HuH-7 (cell line): Measurements from ENCODE around the gene MMP11.

ENCODE experiments used
- DNase-seq: peaks from one replicate; pipeline ENCODE4 v3.0.0; 2011; ENCODE audit warnings: low spot score

Gene MMP11

DNA sequence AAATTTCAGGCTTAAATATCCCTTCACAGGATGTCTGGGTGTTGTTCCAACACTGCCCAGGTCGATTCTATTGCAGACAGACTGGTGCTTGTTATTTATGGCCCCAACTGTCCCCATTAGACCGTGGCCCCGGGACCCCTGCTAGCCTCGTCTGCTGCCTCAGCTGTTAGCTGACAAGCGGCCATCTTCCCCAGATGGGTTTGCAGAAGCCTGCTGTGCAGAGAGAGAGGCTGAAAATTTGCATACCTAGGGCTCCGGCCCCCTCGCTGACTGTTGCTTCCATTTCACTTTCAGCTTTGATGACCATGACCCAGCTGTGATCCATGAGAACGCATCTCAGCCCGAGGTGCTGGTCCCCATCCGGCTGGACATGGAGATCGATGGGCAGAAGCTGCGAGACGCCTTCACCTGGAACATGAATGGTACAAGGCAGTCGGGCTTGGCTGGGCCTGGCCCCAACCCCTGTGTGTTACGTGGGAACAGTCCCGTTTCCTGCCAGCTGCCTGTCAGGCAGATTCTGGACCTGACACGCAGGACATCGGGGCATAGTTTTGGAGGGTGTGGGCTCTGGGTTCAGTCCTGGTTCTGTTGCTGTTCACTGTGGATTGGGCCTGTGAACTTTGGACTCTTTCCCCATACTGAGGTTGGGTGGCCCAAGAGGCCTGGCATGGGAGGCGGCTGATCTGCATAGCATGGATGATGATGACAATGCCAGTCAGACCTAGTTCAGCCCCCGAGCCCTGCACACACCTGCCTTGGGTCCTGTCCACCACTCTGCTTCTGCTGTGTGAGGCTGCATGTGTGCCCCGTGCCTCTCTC lies 30.6 kb downstream of the MMP11 start:
- no peak for DNase-seq

DNA sequence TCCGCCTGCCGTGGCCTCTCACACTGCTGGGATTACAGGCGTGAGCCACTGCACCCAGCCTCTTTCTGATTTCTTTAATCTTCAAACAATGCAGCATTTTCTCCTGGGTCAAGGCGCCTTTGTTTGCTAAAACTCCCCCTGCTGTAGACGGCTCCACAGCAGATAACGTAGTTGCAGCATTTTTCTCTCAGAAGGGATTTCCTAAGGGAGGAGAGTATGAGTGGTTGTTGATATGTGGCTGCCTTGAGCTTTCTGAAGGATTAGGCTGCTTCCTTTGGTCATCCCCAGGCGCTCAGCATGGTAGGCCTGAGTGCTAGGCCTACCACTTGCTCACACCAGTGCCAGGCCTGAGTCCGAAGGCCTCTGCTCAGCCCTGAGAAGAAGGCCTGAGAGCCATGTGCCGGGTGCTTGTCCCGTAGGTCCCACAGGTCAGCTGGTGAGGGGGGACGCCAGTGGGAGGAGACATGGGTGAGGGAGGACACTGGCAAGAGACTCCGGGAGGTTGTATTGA lies 32.2 kb downstream of the MMP11 start:
- DNase-seq = no peak

DNA sequence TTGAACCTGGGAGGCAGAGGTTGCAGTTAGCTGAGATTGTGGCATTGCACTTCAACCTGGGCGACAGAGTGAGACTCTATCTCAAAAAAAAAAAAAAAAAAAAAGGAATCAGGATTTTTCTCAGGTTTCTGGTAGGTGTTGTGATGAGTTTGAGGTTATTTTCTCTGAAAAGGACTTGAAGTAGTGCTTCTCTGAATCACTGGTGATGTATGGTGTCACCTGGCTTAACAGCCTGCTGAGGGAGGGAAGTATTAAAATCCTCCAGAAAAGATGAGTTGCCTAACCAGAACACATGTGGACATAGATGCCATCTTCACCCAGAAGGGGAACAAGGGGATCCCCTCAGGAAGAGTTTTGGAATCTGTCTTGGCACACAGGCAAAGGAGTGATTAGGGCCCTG lies 34.2 kb downstream of the MMP11 start:
- DNase-seq = no peak

DNA sequence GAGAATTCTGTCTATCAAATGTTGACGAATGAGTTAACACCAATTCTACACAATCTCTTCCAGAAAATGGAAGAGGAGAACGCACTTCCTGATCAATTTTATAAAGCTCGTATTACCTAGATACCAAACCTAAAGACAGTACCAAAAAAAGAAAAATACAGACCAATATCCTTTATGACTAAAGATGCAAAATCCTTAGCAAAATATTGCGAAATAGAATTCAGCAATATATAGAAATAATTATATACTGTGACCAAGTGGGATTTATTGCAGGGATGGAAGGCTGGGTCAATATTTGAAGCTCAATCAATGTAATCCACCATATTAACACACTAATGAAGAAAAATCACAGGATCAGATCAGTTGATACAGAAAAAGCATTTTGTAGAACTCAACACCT lies 39.7 kb downstream of the MMP11 start:
- no peak for DNase-seq

DNA sequence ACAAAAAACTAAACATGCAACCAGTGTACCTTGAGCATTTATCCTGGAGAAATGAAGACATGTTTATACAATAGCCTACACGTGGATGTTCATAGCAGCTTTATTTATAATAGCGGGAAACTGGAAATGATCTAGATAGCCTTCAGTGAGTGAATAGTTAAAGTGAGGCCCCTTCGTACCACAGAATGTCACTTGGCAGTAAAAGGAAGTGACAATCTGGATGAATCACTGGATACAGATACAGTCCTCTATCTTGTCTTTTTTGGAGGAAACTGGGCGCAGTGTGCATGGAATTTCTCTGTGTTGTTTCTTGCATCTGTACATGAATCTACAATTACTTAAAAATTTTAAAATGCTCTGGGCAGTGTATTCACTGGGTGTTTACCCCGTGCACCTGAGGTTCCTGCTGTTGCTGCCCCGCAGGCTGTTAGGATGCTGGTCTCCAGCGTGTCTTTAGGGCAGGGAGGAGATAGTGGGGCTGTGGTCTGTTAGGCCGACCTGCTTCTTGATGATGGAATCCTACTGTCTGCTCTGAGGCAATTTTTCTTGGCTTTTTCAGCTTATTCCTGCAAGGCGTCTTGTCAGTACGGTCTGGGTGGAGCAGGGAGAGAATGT lies 43.0 kb downstream of the MMP11 start:
- no peak for DNase-seq

DNA sequence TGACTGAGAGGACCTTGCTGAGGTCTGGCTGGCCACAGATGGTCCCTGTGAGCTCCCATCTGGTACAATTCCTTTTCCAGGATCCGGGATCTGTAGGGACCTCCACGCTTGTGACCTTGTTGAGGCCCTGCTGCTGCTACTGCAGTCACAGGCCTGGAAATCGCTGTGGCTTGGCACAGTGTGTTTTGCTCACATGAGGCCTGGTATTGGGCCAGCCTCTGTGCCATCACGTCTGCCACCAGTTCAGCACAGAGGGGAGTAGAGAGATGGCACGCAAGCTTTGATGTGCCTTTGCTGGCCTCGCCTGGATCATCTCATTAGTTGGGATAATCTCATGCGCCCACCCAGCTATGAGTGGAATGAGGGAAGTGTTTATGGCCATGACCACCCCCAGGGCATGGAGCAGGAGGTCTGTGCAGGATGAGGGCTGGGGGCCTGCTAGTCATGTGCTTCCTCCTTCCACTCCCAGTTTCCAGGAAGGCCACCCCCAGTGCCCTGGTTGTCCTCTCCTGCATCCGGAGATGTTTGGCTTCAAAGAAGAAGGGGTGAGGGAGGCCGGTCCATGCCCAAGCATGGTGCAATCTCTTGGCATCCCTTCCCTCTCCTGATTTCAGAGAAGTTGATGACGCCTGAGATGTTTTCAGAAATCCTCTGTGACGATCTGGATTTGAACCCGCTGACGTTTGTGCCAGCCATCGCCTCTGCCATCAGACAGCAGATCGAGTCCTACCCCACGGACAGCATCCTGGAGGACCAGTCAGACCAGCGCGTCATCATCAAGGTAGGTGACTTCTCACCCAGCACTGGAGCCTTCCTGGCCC lies 43.7 kb downstream of the MMP11 start:
- no peak for DNase-seq

DNA sequence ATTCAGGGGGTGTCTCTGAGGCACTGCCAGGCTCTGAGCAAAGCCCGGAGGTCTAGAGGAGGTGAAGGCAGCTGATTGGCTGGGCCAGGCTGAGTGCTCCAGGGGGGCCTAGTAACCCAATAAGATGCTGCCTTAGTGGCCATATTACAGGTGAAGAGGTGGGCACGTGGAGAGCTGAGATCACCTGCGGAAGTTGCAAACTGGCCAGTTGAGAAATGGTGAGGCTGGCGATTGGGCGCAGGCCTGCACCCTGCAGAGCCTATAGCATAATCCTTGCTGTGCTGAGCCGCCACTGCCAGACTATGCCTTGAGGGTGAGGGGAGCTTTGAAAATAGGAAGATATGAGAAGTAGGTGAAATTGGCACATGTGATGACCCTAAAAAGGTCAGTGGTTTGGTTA lies 44.5 kb downstream of the MMP11 start:
- DNase-seq = no peak

DNA sequence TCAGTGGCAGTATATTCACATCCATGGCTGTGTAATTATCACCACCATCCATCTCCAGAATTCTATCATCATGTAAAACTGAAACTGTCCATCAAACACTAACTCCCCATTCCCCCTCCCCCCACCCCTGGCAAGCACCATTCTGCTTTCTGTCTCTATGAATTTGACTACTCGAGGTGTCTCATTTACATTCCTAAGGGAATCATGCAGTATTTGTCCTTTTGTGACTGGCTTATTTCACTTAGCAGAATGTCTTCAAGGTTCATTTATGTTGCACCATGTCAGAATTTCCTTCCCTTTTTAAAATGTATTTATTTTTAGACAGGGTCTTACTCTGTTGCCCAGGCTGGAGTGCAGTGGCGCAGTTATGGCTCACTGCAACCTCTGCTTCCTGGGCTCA lies 45.9 kb downstream of the MMP11 start:
- DNase-seq = no peak

DNA sequence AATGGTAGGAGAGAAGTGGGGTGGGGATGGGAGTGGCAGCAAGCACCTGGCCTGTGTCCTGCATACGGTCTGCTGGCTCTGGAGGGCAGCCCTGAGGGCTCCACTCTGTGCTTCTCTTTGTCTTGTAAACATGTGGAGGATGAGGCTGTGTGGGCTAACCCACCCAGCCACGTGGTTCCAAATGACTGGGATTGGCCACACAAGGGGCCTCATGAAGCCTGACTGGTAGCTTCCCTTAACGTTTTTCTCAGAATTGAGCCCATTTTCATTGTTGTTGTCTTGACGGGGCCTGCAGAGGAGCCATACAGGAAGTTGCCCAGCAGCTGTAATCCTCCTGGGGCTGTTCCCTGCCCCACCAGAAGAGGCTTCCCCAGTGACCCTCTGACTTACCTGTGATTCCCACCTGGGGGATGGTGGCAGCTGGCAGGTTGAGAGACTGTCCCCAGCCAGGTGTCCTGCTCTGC lies 48.1 kb downstream of the MMP11 start:
- DNase-seq = no peak

DNA sequence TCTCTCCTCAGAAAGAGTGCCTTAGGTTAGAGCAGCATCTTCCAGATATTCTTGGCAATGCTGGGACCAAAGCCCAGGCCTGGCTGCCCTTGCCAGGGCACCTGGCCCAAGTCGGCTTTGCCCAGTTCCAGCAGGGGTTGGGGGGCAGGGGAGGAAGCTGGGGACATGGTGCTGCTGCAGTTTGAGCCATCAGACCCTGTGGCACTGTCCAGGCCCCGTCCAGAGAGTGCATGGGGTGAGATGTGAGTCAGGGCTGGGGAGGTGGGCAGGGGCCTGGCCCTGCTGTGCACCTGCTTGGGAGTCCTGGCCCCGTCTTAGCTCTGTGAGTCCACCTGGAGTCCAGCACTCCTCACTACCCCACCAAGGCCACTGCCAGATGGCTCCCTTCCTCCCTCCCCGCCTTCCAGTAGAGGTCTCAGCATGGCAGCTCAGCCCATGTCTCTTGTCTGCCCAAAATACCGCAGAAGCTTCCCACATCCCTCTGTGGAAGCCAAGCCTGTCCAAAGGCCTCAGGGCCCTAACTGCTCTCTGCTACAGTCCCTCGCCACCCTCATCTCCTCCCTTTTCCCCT lies 49.5 kb downstream of the MMP11 start:
- DNase-seq = no peak

DNA sequence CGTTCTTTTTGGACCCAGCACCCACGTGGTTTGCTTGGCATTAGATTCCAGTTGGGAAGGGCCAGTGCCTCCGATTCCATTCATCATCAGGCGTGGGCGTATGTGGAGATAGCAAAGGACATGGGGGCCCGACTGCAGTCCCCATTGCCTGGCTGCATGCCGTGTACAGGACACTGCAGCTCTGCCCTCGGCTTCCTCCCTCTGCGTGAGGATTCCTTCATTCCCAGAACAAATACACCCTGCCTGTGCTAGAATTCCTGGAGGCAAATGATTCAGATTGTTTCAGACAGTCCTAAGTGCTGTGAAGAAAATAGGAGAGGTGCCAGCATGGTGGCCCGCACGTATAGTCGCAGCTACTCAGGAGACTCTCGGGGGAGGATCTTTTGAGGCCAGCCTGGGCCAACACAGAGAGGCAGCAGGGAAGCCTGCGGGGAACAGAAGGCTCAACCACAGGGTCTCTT lies 50.7 kb downstream of the MMP11 start:
- DNase-seq = no peak

DNA sequence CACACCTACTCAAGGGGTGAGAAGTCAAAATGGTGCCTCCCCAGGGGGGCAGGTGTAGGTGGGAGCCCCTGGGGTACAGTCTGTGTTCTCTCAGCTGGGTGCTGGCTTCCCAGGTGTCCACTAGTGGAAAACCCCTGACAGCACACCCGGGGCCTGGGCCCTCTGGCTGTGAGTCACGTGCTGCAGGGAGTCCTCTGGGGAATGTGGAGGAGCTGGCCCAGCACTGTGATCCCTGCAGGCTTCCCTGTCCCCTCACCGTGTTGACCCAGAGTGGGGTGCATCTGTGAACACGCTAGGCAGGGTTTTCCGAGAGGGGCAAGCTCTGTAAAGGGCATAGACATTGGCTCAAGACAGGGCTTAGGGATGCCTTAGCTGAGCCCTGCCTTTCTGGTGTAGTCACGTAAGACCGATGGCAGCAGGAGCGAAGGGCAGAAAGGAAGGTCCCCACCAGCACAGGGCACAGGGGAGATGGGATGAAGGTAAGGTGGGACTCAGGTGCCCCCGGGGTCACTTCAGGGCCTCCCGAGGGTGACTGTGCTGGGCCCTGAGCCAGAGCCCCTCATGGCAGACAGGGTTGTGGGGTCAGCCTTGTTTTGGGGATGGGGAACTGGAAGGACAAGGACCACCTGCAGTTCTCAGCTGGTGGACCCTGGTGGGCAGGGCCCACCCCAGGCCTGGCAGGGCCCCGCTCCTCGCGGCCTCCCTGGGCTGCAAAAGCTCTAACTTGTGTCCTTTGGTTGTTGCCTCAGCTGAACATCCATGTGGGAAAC lies 52.0 kb downstream of the MMP11 start:
- no peak for DNase-seq

DNA sequence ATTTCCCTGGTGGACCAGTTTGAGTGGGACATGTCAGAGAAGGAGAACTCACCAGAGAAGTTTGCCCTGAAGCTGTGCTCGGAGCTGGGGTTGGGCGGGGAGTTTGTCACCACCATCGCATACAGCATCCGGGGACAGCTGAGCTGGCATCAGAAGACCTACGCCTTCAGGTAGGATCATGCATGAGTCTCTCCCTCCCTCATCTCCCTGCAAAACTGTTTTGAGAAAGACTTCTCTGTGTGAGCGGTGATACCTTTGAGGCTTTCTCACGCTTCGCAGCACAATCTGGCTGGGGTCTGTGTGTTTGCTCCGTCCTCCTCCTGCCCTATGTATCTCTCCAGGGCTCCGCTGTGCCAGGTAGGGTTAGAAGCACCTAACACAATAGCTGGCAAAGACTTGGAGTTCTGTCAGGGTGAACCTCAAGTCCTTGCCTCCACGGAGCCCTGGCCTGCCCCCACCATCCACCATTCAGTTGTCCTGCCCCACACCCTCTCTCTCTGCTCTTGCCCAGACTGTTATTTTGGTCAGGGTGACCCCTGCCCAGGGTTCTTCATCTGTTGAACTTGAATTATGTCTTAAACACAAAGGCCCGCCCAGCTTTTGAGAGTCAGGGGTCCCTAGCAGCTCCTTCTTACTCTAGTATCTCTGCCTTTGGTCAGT lies 52.7 kb downstream of the MMP11 start:
- no peak for DNase-seq

DNA sequence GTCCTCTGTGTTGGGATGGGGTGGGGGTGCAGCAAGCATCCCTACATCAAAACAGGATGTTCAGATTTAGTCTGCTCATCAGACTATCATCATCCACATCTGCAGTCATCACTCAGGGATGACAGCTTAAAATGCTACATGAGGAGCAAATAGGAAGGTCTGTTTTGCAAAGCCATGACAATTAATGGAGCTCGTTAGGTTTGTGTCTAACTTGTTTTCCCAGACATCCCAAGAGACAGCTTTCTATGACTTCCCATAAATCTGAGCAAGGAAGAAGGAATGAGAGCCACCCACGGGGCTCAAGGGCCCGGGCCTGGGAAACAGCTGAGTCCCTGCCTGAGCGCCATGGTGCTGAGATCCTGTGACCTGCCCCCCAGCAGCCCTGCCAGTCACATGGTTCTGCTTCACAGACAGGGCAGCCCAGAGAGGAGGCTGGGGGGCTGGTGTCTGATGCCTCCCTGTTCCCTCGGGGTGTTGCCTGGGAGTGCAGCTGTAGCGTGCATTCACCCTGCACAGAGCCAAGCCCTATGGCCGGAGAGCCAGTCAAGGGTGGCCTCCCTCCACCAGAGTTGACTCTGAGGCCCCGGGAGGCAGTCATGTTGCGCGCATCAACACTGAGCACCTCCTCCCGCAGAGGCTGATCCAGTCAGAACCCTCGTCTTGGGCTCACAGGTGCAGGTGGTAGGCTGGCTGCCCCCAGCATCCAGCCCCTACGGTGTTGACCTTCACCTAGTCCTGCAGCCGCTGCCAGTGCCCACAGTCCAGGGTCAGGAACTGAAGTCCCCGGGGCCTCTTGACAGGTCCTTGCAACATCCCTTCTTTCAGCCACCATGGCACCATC lies 54.1 kb downstream of the MMP11 start:
- no peak for DNase-seq

DNA sequence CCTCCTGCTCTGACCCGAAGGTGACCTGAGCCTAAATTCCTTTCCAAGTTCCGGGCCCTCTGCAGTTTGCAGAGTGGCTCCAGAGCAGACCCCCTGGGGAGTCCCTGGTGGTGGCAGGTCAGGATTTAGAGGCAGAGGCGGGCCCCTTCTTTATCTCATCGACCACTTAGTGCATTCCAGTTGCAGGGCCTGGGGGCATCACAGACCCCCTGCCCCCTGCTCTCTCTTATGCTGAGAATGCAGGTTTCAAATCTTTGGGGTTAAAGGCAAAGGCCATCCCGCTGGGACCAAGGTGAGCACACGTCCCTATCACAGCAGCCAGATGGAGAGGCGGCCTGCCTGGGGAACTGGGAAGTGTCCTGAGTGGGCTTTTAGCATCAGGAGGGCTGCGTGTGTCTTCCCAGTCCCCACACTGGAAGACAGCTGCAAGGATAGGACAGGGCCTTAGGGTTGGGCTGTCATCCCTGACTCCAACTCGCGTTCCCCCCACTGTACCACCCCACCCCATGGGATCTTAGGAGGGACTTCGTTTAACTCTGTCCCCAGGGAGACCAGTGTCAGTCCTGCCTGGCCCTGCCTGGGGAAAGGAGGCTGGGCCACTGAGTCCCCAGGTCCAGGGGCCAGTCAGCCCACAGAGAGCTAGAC lies 54.8 kb downstream of the MMP11 start:
- DNase-seq = no peak

DNA sequence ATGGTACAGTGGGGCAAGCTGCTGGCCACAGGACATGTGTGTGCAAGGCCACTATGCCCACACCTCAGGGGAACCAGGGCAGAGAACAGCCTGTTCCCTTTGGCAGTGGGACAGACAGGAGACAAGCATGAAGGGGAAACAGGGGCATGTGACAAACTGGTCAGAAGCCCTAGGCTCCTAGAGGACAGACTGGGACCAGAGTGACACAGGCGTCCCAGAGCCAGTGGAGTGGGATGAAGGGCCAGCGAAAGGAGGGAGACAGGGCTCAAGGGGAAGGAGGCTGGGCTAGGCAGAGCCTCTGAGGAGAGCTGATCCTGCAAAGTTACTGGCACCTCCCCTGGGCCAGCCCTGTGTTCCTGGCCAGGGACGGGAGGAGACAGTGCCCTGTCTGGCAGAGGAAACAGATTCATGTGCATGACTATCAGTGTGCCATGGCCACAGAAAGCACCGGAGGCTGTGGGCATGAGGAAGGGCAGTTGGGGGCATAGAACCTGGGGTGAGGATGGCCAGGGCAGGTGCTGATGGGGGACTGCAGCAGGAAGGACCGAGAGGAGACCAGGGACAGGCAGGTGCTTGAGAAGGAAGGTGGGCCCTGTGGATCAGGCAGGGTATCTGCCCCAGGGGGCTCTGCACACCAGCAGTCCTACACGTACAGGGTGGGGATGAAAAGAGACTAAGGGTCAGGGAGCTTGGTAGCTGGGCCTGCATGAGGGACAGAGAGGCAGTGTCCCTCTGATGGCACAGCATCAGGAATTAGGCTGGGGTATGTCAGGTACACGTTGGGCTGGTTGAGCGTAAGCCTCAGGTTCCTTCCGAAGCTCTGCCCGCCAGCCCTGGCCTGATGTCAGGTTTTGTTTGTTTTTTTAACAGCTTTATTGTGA lies 56.4 kb downstream of the MMP11 start:
- no peak for DNase-seq

DNA sequence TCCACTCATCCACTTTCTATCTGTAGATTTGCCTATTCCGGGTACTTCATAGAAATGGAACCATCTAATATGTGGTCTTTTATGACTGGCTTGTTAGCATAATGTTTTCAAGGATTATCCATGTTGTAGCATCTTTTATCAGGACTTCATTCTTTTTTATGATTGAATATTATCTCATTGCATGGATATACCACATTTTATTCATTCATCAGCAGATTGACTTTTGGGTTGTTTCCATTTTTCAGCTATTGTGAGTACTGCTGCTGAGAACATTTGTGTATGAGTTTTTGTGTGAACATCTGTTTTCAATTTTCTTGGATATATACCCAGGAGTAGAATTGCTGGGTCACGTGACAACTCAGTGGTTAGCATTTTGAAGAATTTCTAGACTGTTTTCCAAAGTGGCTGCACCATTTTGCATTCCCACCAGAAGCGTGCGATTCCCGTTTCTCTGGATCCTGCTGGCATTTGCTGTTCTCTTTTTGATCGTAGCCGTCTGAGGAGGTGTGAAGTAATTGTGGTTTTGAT lies 57.3 kb downstream of the MMP11 start:
- DNase-seq = no peak

DNA sequence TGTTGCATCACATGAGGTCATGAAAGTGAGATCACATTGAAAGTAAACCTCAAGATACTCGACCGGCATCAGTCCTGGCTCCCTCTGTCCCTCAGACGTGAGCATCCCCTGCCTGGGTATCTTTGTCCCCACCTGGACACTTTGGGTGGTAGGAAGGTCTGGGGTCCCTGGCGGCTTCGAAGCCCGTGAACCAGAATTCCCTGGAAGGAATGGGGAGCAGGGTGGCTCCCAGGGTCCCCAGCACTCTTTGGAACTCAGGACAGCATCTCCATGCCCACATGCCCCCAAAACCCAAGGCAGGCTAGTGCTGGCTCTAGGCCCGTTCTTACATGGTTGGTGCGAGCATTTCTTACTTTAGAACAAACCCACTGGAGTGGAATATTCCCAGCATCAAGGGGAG lies 58.6 kb downstream of the MMP11 start:
- DNase-seq = no peak
